SW480 (cell line): ENCODE measurements around the gene RIMKLA.

Source experiments
- DNase-seq: peaks from one replicate; pipeline ENCODE4 v3.0.0-alpha.2; 2016; ENCODE audit warnings: low spot score

RIMKLA gene, protein sequence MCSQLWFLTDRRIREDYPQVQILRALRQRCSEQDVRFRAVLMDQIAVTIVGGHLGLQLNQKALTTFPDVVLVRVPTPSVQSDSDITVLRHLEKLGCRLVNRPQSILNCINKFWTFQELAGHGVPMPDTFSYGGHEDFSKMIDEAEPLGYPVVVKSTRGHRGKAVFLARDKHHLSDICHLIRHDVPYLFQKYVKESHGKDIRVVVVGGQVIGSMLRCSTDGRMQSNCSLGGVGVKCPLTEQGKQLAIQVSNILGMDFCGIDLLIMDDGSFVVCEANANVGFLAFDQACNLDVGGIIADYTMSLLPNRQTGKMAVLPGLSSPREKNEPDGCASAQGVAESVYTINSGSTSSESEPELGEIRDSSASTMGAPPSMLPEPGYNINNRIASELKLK

DNA sequence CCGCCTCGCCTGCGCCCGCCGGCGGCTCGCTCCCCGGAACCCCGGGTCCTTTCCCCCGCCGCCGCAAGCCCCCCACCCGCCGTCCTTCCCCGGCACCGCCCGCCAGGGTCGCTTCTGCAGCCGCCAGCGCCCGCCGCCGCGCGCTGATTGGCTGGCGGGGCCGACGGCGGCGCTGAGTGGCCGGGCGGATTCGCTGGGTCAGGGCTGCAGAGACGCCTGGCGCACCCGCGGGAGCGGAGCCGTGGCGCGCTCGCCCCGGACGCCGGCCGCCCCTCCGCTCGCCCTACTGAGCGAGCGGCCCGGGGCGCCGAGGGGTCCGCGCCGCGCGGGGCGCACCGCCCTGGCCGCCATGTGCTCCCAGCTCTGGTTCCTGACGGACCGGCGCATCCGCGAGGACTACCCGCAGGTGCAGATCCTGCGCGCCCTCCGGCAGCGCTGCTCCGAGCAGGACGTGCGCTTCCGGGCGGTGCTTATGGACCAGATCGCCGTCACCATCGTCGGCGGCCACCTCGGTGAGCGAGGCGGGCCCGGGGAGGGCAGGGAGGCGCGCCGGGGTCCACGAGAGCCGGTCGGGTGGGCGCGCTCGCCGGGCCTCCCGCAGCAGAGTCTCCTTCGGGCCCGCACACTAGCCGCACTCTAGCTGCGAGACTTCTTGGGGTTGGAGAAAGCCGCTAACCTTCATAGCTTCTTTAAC, at the start of gene RIMKLA:
RIMKLA (plus strand) TSS at position 207 of the 694 bp plus-strand sequence; CDS start at position 350, 143 bp downstream.
- DNase-seq, result peak; percentile 54

DNA sequence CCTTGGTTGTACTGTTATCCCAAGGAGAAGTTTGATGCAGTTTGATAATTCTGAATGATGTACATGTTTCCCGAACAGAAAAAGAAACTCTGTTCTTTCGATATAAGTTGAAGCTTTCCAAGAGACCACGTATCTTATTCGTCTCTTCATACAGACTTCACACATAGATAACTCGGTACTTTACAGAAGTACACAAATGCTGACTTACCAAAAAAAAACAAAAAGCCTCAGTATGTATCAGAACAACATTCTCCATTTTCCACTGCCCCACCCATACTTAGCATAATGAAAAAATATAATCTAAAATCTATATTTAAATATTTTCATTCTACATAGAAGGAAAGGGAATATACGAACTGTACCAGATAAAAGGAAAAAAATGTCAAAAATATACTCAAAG, 47.7 kb upstream of the RIMKLA start:
- DNase-seq, result no peak

DNA sequence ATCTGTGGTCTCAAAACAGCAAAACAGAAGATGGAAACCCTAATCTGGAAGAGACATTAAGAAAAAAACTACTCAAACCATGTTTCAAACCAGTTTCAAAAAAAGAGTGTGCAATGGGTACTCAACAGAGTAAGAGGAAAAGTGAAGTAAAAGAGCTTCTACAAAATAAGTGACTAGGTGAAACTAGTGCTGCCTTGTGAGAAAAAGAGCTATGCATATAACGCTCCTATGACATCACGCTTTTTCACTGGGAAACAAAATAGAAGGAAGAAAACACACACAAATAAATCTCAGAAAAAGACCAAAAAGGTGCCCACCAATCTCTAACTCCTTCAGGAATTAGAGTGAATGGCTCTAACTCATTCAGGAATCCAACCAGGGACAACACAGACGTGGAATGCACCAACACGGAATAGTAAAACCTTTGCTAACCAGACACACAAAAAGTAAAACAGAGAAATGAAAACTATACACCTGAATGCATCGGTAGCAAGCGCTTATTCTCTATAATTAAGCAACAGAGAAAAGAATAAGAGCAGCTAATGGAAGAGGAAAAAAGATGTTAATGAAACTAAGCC, 46.8 kb upstream of the RIMKLA start:
- no peak for DNase-seq

DNA sequence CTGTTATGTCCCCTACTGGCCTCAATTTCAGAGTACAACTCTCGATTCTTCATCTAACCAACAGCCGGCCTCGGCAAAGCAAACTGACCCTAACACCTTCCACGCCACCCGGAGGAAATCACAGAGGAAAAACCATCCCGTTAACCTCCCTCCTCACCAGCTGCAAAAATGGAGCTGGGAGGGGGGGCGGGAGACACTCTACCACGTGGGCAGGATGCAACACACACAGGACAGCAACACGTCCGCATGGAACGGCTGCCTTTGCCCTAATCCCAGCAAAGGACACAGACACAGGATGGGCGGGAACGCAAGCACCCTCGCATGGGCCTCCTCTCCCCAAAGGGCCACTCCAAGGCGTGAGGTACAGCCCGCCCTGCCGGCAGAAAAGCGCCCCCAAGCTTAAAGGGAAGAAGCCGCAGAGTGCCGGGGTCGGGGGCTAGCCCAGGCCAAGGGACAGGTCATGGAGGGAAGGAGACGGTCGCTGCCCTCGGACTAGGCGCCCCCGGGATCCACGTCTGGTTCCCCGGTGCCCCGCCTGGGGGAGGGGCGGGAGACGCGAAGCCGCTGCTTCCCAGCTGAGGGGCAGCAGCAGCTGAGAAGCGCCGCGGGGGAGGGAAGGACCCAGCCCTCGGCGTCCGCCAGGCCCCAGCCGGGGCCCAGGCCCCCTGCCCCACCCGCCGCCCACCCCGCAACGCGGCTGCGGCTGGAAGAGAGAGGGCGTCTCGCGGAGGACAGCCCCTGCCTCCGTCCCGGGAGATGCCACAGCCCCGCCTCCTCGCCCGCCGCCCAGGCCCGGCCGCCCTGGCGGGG, 46.1 kb upstream of the RIMKLA start:
- peak; percentile 84 for DNase-seq

DNA sequence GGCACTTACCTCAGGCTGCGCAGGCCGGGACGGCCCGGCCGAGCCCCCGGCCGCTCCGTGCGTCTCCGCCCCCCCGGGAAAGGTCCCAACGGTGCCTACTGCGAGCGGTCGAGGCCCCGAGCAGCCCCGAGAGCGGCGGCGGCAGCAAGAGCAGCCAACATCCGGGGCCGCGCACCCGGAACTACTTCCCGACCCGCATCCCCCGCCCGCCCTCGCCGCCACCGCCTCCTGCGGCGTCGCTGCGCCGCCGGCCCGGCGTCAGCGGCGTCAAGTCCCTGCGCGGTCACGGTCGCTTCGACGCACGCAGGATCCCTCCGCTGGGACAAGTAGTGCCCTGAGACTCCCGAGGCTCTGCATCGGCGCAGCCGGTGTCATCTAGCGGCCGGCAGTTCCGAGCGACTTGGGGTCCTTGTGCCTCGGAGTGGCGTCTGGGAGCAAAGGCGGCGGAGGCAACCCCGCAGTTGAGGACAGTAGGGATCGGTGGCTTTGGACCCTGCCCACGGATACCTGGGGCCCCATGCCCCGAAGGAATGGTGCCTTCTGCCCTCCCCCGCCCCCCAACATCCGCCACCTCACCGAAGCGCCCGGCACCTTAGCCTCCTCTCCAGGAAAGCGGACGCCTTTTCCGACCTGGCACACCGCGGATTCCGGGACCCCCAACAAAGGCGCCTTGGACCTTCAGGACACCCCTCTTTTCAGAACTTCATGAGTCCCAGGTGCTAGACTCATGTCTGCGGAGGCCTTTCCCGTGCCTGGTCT, 45.4 kb upstream of the RIMKLA start, which contains the start of gene FOXJ3:
FOXJ3 (minus strand) TSS at position 186 of the 759 bp plus-strand sequence. CDS start 24,142 bp downstream, outside the sequence.
- peak; percentile 89 for DNase-seq

DNA sequence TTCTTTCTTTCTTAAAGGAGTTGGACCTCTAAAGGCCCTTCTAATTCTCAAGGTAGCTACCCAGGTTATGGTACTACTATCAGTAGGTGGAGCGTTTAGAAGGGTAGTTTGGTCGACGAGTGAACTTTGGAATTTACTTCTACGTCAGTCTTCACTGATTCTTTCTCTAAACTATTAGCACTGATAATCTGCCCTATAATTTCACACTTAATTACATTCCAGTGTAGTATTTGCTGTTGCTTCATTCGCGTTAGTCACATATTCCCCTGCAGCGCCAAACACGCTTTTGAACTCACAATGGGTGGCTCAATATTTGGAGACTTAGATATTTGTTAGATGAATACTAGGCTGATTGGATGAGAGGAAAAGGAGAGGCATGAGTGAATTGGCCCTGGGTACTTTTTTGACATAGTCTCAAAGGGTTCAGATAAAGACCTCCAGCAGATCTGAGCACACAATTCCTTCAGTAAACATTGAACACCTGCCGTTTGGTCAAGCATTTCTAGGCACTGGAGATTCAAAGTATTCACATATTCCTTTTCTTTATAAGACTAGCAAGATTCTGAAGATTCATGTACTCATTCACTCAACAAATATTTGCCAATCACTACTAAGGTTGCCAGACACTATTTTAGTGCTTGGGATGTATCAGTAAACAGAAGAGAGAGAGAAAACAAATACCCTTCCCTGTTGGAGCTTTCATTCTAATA, 44.6 kb upstream of the RIMKLA start:
- peak; percentile 21 for DNase-seq

DNA sequence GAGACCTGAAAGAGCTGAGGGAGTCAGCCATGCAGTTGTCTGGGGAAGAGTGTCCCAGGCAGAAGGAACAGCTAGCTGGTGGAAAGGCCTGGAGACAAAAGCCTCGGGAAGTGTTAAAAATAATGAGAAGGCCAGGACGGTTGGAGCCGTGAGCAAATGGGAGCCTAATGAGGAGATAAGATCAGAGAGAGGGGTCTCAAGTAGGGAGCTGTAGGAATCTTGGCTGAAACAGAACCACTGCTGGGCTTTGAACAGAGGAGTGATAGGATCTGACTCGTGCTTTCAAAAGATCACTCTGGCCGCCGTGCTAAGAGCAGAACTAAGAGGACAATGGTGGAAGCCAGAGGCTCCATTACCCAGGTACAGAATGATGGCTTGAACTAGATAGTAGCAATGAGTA, 43.6 kb upstream of the RIMKLA start:
- DNase-seq, result no peak

DNA sequence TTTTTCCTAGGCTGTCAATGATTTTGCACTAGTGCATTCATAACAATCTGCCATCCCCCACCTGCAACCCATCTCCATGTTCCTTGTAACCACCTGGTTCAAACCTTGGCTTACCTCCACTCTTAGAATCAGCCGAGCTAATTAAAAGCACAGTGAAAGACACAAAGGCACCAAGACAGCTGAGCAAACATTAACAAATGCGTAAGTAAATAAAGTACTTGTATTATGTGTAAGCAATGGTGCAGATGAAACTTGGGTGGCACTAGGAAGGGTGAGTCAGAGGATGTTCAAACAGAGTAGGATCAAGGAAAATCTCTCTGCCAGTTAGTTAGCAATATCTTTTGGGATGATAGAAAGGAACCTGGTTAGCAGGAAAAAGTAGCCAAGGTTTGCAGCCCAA, 40.5 kb upstream of the RIMKLA start:
- peak; percentile 85 for DNase-seq

DNA sequence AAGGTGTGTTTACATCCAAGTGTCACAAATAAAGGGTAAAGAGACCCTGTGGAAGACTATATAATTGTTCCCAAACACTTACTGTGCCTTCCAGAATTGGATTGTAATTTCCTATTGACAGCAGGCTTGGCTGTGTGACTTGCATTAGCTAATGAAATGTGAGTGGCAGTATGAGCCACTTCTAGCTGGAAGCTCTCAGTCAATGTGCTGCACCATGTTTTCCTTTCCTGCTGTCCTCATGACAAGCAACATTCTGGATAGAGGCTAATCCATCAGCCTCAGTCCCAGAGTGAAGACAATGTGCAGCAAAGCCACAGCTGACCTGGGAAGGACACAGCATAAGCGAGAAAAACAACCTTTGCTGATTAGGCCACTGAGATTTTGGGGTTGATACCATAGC, 39.7 kb upstream of the RIMKLA start:
- DNase-seq, result no peak

DNA sequence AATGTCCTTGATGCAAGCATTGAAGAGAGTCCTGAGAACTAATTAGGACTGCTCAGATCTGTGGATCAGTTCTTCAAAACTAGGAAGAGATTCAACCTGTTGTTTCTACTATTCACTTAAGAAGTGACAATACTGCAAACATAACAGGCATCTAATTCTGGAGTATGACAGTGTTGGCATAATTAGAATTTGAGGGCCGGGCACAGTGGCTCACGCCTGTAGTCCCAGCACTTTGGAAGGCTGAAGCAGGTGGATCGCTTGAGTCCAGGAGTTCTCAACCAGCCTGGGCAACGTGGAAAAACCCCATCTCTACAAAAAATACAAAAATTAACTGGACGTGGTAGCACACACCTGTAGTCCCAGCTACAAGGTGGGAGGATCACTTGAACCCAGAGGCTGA, 37.5 kb upstream of the RIMKLA start:
- no peak for DNase-seq

DNA sequence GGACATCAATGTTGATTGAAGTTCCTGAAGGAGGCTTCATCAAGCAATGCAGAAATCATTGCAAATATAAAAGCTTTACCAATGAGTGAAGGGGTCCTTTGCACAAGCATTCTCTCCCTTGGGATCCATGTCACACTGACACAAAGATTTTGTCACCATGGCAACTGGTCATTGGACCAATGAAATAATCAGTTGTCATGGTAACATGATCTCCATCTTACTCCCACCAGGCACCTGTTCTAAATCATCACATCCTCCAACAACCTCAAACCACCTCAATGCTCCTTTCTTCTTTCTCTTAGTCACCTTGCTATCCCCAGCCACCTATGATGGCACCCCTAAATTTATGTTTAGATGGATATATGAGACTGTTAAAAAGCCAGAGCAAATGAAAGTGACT, 32.1 kb upstream of the RIMKLA start:
- DNase-seq, result no peak

DNA sequence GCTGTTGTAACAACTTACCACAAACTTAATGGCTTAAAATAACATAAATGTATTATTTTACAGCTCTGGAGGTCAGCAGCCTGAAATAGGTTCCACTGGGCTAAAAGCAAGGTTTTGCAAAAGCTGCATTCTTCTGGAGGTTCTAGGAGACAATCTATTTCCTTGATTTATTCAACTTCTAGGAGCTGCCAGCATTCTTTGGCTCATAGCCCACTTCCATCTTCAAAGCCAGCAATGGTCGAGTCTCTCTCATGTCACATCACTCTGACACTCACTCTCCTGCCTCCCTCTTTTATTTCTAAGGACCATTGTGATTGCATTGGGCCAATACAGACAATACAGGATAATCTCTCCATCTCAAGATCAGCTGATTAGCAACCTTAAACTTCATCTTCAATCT, 30.5 kb upstream of the RIMKLA start:
- no peak for DNase-seq

DNA sequence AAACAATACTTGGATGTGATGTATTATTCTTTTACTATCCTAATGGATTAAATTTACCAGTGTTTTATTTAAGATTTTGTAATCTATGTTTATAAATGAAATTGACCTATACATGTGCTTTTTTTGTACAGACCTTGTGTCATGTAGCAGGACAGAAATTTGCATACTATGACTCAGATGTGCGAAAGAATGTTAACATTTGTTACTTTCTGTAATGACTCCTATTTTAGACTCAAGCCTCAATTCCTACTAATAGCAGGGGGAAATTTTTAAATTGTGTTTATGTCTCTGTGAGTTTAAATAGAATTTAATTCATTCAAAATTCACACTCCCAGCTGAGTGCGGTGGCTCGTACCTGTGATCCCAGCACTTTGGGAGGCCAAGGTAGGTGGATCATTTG, 21.8 kb upstream of the RIMKLA start:
- DNase-seq, result no peak

DNA sequence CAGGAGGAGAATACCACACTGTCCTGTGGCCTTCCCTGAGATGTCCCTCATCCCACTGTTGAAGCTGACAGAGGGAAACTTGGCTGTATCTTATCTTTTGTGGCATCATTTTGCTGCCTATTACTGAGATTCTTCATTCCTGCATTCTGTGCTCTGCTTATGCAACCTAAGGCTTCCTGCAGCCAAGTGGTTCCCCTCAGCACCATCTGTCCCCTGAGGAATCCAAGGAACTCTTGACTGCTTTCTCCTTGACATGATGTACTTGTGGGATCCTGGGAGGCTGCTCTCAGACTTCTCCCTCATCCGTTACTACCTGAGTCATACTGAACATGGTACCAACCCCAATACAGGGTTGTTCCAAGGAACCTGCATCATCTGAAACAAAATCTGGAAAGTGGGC, 21.1 kb upstream of the RIMKLA start:
- no peak for DNase-seq

DNA sequence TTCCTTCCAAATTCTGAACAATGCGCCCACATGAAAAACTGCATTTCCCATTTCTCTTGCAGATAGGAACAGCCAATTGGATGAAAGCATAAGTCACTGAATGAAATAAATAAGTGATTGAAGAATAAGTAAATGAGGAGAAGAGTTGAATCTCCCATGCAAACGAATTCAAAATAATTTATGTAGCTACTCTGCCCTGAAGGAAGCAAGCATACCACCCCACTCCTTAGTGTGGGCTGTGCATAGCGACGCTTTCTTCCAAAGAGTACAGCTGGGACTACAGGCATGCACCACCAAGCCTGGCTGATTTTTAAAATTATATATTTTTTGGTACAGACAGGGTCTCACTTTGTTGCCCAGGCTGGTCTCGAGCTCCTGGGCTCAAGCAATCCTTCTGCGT, 16.5 kb upstream of the RIMKLA start:
- no peak for DNase-seq

DNA sequence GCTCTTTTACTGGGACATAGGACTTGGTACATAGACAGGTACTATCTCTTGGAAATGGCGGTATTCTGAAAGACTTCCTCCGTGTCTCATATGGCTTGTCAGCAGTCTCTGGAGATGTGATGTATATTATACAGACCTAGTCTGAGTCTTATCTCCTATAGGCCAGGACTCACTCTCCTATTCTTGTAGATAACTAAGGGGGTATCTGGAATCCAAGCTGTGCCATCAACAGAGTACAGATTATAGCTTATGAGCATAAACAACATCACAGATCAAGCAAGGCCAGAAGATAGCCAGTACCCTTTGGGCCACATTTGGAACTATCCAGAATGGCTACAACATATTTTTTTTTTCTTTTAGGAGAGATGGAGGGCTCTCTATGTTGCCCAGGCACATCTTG, 16.1 kb upstream of the RIMKLA start:
- no peak for DNase-seq

DNA sequence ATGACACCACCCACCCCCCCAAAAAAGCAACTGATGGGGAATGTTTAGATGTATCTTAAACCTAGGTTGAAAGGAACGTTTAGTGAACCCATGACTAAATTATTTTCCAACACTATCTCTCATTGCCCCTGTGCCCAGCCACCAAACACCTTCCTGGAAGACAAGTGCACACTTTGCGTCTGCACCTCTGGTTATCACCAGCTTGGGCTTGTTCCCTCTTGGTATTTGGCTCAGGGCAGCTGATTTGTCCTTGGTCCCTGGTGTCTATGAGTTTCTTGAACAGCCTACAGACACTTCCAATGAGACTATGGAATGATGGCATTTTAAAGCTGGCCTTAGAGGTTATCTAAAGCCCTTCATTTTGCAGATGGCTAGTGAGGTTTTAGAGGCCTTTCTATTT, 15.5 kb upstream of the RIMKLA start:
- DNase-seq, result no peak

DNA sequence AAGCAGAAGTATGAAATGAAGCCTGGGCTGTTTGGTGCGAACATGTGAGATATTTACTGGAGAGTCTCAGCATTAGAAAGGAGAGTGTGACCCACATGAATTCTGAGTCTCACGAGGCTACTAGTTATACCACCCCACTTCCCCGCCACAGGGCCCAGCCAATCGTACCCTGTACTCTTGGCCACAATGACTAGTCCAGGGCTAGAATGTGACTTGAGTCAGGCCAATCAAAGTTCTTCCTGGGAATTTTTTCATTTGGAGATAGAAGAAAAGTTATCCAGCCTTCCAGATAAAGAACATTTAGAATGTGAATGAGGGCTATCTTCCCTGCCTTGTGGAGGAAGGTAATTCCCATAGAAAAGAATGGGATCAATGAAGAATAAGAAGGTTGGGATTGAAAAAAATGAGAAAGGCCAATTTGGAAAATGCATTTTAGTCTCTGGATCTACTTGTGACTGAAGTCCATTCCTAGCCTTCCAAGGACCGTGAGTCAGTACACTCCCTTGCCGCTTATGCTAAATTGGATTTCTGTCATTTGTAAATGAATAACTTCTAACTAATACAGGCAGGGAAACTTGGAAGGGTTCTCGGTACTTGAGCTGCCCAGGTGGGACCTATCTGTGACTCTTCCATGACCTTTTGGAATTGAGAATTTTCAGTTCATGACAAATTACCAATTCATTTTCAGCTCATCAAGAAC, 12.3 kb upstream of the RIMKLA start:
- no peak for DNase-seq

DNA sequence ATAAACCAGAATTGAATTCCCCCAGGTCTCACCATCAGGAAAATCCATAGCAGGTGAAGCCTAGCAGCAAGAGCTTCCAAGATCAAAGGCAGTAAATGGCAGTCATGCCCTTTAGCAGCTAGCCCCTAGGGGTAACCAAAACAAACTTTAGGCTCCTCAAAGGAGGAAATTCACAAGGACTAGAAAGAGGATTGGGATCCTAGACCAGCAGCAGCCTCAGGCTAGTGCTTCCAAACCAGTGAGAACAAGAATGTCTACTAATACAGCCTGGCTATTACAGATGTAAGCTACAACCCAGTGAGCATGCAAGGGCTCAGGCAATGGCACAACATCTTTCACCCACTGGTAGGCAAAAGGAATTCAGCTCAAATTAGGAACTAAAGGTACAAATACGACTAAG, 11.1 kb upstream of the RIMKLA start:
- DNase-seq, result no peak

DNA sequence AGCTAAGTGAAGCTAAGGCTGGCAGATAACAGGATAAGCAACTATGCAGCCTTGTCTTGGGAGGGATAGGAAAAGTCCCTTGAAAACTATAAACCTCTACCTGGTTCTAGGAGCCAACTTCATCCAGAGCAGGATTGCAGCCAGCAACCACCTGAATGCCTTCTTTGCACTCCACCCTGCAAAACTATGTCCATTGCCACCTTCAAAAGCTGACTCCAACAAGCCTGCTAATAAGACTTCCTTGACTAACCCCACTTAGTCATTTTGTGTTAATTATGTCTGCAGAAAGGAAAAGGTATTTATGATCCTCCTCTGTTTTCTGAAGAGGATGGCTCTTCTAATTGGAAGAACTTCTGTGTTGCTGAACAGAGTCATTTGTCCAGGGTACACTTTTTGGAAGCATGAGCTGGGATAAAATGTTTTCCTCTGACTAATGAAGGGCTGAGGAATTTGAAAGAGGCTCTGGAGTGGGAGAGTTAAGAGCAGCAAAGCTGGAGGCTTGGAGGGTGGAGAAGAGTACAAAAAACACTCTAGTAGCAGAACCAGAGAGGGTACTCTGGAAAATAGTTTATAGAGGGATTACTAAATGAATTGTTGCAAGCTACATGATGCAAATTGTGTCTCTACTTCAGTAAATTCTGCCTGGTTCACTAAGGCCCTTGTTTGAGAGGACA, 9.6 kb upstream of the RIMKLA start:
- no peak for DNase-seq
